GM21360 (cell line): Measurements from ENCODE around the gene PIK3R4.

Source experiments
- ATAC-seq: cut with Tn5 transposase; IDR thresholded peaks from one replicate; pipeline ENCODE4 v1.9.1; 2021; ENCODE audit warnings: mild to moderate bottlenecking, moderate library complexity; ENCODE audit not compliant: unreplicated experiment

Gene PIK3R4

DNA sequence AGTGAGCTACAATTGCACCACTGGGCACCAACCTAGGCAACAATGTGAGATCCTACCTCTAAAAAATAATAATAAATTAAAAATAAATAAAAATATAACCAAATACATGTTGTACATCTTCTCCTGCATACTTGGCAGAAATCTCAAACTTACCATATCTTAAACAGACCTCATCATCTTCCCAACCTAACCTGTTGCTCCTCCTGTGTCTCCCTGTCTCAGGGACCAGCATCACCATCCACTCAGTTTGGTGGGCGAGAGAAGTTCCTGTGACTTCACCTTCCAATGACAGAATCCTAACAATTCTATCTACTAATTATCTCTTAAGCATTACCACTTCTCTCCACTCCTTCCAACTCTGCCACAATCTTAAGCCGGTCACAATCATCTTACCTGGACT, 3.3 kb downstream of the PIK3R4 start:
- no peak for ATAC-seq

GRCh38 chr3:130741946-130742610, 4.6 kb downstream of the PIK3R4 start:
- no peak for ATAC-seq

DNA sequence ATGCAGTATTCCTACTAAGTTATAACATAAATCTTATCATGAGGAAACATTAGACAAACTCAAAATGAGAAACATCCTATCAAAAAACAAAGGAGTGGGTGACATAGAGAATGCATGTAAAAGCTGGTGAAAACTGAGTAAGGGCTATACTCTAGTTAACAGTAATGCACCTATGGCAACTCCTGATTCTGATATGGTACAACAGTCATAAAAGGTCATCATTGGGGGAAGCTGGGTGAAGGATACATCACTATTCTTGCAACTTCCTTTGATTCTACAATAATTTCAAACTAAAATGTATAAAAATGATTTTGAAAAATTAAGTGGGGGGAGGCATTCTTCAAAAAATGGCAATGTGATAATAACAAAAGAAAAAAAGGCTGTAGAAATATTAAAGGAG, 6.8 kb downstream of the PIK3R4 start:
- no peak for ATAC-seq

DNA sequence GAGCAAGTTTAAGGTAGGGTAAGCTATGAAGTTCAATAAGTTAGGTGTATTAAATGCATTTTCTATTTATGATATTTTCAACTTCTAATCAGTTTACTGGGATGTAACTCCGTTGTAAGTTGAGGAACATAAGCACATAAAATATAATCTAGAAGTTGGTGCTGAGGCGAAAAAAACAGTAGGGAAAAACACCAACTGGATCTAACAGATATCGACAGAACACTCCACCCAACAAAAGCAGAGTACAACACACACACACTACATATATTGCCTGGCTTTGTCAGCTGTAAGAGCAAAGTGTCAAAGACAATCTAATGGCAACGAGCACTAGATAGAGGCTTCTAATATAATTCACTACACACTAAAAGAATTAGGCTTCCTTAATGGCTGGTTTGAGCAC, 8.4 kb downstream of the PIK3R4 start:
- no peak for ATAC-seq

DNA sequence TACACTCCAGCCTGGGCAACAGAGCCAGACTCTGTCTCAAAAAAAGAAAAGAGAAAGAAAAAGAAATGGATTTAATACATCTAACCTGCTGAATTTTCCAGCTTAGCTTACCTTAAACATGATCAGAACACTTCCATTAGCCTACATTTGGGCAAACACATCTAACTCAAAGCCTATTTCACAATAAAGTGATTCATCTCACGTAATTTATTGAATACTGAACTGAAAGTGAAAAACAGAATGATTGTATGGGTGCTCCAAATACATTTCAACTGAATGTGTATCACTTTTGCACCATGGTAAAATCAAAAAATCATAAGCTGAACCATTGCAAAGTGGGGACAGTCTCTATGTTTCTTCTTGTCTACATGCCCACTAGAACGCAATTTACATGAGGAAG, 9.0 kb downstream of the PIK3R4 start:
- ATAC-seq, result no peak

DNA sequence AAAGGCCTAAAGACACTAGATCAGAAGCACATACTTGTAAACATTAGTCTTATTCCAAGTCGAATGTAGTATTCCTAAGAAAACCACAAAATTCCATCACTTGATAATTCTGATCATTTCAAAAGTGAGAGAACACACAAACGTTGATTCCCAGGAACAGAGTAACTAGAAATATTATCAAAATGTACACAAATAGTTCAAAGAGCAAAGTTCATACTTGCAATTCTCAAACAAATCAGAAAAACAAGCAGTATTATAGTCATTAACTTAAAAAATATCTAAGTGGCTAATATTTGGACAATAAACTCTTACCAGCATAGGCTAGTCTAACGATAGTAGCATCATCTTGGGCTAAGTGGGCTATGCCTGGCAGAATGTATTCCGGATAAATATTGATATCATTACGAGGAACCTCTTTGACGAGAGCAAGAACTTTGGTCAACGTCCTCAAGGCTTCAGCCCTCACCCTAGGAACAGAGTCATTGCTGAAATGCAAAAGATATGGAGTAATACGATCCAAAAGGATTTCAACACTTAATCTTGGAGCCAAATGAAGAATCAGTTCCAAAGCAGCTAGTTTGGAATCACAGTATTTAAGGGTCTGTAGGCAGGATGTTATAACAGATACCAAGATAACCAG, 13.3 kb downstream of the PIK3R4 start:
- no peak for ATAC-seq

DNA sequence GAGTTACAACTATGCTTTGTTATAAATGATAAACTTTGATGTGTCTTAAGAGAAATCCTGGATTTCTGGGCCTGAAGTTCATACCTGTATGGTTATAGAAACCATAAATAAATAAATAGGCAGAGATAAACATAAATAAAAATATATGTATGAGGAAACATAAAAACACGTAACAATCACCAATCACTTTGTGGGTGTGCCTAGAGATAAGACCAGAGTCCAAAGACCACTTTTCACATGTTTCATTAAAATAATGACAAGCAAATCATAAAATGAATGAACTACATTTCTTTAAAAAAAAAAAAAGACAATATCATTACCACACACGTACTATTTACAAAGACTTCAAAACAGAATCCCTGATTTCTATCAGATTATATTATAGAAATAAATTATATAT, 14.1 kb downstream of the PIK3R4 start:
- no peak for ATAC-seq

DNA sequence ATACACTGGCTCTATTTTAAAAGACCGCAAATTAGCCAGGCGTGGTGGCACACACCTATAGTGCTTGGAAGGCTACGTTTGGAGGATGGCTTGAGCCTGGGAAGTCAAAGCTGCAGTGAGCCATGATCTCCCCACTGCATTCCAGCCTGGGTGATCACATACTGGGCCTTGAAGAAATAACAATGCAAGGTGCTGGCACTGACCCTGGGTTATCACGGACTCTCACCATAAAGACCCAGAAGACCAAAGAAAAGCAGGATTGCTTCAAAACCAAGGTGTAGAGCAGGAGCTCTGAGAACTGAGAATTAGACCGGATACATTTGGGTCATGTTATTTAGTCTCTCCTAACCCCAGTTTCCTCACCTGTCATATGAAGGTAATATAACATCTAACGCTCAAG, 14.8 kb downstream of the PIK3R4 start:
- no peak for ATAC-seq

DNA sequence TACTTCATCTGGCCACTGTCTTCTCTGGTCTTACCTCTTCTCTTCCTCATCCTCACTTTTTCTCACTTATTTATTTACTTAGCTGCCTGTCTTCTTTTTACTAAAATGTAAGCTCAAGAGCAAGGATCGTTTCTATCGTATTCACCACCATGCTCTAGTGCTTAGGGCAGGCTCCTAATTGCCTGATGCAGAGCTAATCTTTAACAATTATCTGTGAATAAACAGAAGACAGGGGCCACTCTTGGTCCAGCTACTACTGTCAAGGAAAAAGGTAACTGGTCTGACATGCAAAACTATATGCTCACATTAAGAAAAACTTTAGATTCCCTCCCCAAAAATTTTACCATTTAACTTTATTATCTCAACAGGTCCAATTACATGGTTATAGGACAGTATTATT, 17.5 kb downstream of the PIK3R4 start:
- no peak for ATAC-seq

- ATAC-seq, result no peak
These were observed 18.6 kb downstream of the PIK3R4 start for GRCh38 chr3:130728037-130728436.

- no peak for ATAC-seq
These were observed 20.9 kb downstream of the PIK3R4 start for GRCh38 chr3:130725746-130726145.

- no peak for ATAC-seq
These were observed 31.0 kb downstream of the PIK3R4 start for GRCh38 chr3:130715616-130716015.

- ATAC-seq, result no peak
These were observed 33.8 kb downstream of the PIK3R4 start for GRCh38 chr3:130712718-130713423.

GRCh38 chr3:130711565-130712324, 34.9 kb downstream of the PIK3R4 start:
- no peak for ATAC-seq

DNA sequence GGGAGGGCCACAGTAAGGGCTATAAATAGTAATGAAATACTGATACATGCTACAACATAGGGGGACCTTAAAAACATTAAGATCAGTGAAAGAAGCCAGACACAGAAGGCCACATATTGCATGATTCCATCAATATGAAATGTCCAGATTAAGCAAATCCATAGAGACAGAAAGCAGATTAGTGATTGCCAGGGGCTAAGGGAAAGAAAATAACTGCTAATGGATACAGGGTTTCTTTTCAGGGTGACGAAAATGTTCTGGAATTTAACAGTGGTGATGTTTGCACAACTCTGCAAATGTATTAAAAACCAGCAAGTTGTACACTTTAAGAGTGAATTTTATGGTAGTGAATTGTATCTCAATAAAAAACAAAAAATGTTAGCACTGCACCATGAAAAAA, 37.0 kb downstream of the PIK3R4 start:
- no peak for ATAC-seq

DNA sequence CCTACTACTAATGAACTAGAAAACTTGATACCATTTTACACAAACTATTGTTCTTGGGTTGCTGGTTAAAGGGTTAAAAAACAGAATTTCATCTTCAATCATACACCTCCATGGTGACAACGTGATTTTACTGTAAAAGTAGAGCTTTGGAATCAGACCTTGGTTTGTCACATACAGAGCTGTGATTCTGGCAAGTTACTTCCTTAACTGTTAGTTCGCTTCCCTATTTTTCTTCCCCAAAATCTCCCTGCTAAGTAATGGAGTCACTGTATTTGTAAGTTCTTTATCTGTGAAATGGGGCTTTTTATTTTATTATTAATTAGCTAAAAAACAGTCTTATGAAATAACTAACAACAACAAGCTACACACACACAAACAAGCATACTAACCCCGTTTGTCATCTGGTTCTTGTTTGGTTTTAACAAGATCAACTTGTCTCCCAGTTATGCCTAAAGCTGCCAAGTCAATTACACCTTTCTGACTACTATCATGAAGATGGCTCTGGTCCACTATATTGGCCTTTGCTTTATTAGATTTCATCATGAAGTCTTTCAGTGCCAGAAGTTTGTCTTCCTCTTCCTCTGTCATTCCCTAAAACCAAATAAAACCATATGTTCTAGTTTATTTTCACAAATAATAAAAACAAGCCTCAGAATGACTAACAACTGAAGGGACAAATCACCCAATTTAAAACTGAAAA, 38.6 kb downstream of the PIK3R4 start:
- ATAC-seq, result no peak

- ATAC-seq, result no peak
These were observed 41.1 kb downstream of the PIK3R4 start for GRCh38 chr3:130705501-130705900.

GRCh38 chr3:130702985-130703384, 43.6 kb downstream of the PIK3R4 start:
- no peak for ATAC-seq

DNA sequence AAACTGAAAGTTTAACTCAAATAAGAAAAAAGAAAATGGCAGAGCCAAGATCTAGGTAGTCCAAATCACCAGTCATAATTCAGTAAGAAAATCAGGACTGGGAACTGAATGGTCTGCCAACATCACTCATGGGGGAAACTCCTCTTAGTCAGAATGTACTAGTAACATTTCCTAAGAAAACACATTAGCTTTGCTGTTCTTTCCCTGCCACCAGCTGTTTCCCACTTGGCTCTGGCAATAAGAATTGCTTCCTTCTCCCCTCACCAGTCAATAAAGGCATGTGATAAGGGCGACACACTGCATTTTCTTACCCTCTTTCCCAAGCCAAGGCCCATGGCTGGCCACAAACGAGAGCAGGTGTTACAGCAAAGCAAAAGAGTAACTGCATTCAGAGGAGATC, 46.1 kb downstream of the PIK3R4 start:
- no peak for ATAC-seq

DNA sequence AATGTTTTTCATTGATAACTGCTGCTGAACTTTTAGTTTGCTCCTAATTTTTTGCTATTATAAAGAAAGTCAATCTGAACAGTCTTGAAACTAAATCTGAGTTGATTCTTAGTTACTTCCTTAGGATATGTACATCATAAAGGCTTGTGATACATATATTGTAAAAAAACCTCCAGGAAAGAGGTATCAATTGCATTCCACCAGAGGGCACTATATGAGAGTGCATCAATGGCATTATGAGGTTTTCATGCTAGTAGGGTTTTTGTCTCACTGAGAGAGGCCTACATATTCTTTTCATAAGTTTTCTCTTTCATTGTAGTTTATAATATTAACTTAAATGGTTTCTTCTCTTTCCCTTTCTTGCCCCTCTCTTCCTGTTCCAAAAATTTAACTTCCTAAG, 46.9 kb downstream of the PIK3R4 start:
- ATAC-seq, result no peak

- no peak for ATAC-seq
These were observed 53.3 kb downstream of the PIK3R4 start for GRCh38 chr3:130693314-130693713.
